ENCODE data around the gene MYCL. TPM values are rescaled to one million over a fixed set of nuclear protein-coding genes. Genes with fewer than 3 reads are reported as not detected.

MYCL gene
- total RNA-seq, 1 donor from 2014 or later = 0.44 TPM

- TF ChIP-seq CTCF (IDR thresholded peaks at IDR 0.05; ENCODE audit: borderline replicate concordance) = no peak
- Histone ChIP-seq H3K9me3 (replicated peaks) (no peaks in the 10 kb centered on the region), H3K4me1 (peaks cover 4% of the 10 kb centered on the region), H3K4me3 (no peak overlapping the region), H3K36me3 (peaks cover 31% of the 10 kb centered on the region), H3K27ac (replicated peaks) (no peak overlapping the region), H3K27me3 (ENCODE audit: low read depth) (no peaks in the 10 kb centered on the region)
- intact Hi-C loops (cut with micrococcal nuclease) = no loop called here
- DNase-seq = no peak
Observed at GRCh38 chr1:39858315-39858714, 43.4 kb downstream of the MYCL start.

- Histone ChIP-seq H3K27me3 (ENCODE audit: low read depth) (no peaks in the 10 kb centered on the region), H3K4me3 (no peak overlapping the region), H3K9me3 (replicated peaks) (no peaks in the 10 kb centered on the region), H3K4me1 (peaks cover 4% of the 10 kb centered on the region), H3K27ac (replicated peaks) (no peak overlapping the region), H3K36me3 (peaks cover 31% of the 10 kb centered on the region)
- no peak for DNase-seq
- intact Hi-C loops (cut with micrococcal nuclease) = no loop called here
- no peak for TF ChIP-seq CTCF (IDR thresholded peaks at IDR 0.05; ENCODE audit: borderline replicate concordance)
Observed at GRCh38 chr1:39857126-39857878, 44.4 kb downstream of the MYCL start.

GRCh38 chr1:39854738-39855137 lies 47.0 kb downstream of the MYCL start:
- Histone ChIP-seq H3K9me3 (replicated peaks) (no peaks in the 10 kb centered on the region), H3K4me3 (no peak overlapping the region), H3K27me3 (ENCODE audit: low read depth) (no peaks in the 10 kb centered on the region), H3K27ac (replicated peaks) (no peak overlapping the region), H3K4me1 (peaks cover 4% of the 10 kb centered on the region), H3K36me3 (peaks cover 44% of the 10 kb centered on the region)
- TF ChIP-seq CTCF (IDR thresholded peaks at IDR 0.05; ENCODE audit: borderline replicate concordance) = no peak
- DNase-seq = no peak
- intact Hi-C loops (cut with micrococcal nuclease) = no loop called here

GRCh38 chr1:39854314-39854713 lies 47.4 kb downstream of the MYCL start:
- intact Hi-C loops (cut with micrococcal nuclease) = no loop called here
- no peaks in the 10 kb centered on the region for H3K9me3 ChIP-seq (replicated peaks)
- H3K27ac ChIP-seq (replicated peaks) = no peak overlapping the region
- peaks cover 48% of the 10 kb centered on the region for H3K36me3 ChIP-seq
- TF ChIP-seq CTCF (IDR thresholded peaks at IDR 0.05; ENCODE audit: borderline replicate concordance) = no peak
- no peaks in the 10 kb centered on the region for H3K27me3 ChIP-seq (ENCODE audit: low read depth)
- DNase-seq = no peak
- H3K4me1 ChIP-seq = peaks cover 4% of the 10 kb centered on the region
- no peak overlapping the region for H3K4me3 ChIP-seq

- no peak overlapping the region for H3K4me3 ChIP-seq
- H3K9me3 ChIP-seq (replicated peaks) = no peaks in the 10 kb centered on the region
- DNase-seq = no peak
- no peak for TF ChIP-seq CTCF (IDR thresholded peaks at IDR 0.05; ENCODE audit: borderline replicate concordance)
- H3K27me3 ChIP-seq (ENCODE audit: low read depth) = no peaks in the 10 kb centered on the region
- H3K36me3 ChIP-seq = peaks cover 53% of the 10 kb centered on the region
- H3K27ac ChIP-seq (replicated peaks) = no peak overlapping the region
- intact Hi-C loops (cut with micrococcal nuclease) = no loop called here
- no peaks in the 10 kb centered on the region for H3K4me1 ChIP-seq
Observed at GRCh38 chr1:39852876-39853275, 48.8 kb downstream of the MYCL start.
